Left kidney (tissue), 8 donors: ENCODE measurements around the gene UNC93A. TPM values are rescaled to one million over a fixed set of nuclear protein-coding genes. Genes with fewer than 3 reads are reported as not detected.
A peak's percentile ranks its signal among the peaks of the same experiment; 100 is the strongest.
"Not testable (repeated sequence)": the region's sequence is repeated elsewhere in the genome, so short reads cannot be mapped to it uniquely, and the experiment has no call there.

ENCODE experiments used
- DNase-seq: peaks from one replicate; pipeline ENCODE4 v3.0.0-alpha.2; 2013
- long read RNA-seq, 8 donors: transcript quantifications; one replicate each; lab custom pipeline, GENCODE V29; 2026
- polyA plus RNA-seq: library from polyadenylated mRNA; unstranded; fragments of 120-200 nt; gene quantifications from one replicate; pipeline ENCODE4 v1.2.1, GENCODE V29; 2013; ENCODE audit not compliant: insufficient read length

Gene UNC93A
- polyA plus RNA-seq, result 8.3 TPM
- long read RNA-seq, donor 1, result 0 reads
- long read RNA-seq, donor 2, partial matches to known transcripts, result 0 of 1 reads
- long read RNA-seq, donor 2, other reads (novel, unspliced or antisense), result 0 of 1 reads
- long read RNA-seq, donor 3, result 0 reads
- long read RNA-seq, donor 4, result 0 reads
- long read RNA-seq, donor 5, partial matches to known transcripts, result 0 of 4 reads
- long read RNA-seq, donor 5, other reads (novel, unspliced or antisense), result 0 of 4 reads
- long read RNA-seq, donor 6, partial matches to known transcripts, result 0 of 1 reads
- long read RNA-seq, donor 6, other reads (novel, unspliced or antisense), result 0 of 1 reads
- long read RNA-seq, donor 7, partial matches to known transcripts, result 0 of 2 reads
- long read RNA-seq, donor 7, other reads (novel, unspliced or antisense), result 0 of 2 reads
- long read RNA-seq, donor 8, partial matches to known transcripts, result 0 of 1 reads
- long read RNA-seq, donor 8, other reads (novel, unspliced or antisense), result 0 of 1 reads

- DNase-seq, result no peak
These were observed at the start of gene UNC93A for GRCh38 chr6:167290786-167291622. Gene UNC93A (plus strand): TSS chr6:167291315. CDS start chr6:167291490, 175 bp downstream.

GRCh38 chr6:167241321-167242134 is 49.6 kb upstream of the UNC93A start:
- DNase-seq, result peak; percentile 70

GRCh38 chr6:167242135-167242506 is 49.0 kb upstream of the UNC93A start:
- DNase-seq, result not testable (repeated sequence)

- DNase-seq, result not testable (repeated sequence)
These were observed 48.5 kb upstream of the UNC93A start for GRCh38 chr6:167242511-167243051.

GRCh38 chr6:167244064-167244960 is 46.8 kb upstream of the UNC93A start:
- DNase-seq, result no peak

GRCh38 chr6:167244991-167245390 is 46.1 kb upstream of the UNC93A start:
- no peak for DNase-seq

GRCh38 chr6:167245591-167245990 is 45.5 kb upstream of the UNC93A start:
- no peak for DNase-seq

GRCh38 chr6:167247814-167248595 is 43.1 kb upstream of the UNC93A start:
- no peak for DNase-seq

- DNase-seq, result not testable (repeated sequence)
These were observed 42.1 kb upstream of the UNC93A start for GRCh38 chr6:167248878-167249455.

GRCh38 chr6:167252271-167252670 is 38.8 kb upstream of the UNC93A start:
- no peak for DNase-seq

- DNase-seq, result no peak
These were observed 35.1 kb upstream of the UNC93A start for GRCh38 chr6:167255918-167256553.

GRCh38 chr6:167258646-167259045 is 32.5 kb upstream of the UNC93A start:
- DNase-seq, result no peak

GRCh38 chr6:167266057-167266829 is 24.9 kb upstream of the UNC93A start:
- not testable (repeated sequence) for DNase-seq

GRCh38 chr6:167266830-167267555 is 24.1 kb upstream of the UNC93A start:
- no peak for DNase-seq

- not testable (repeated sequence) for DNase-seq
These were observed 23.6 kb upstream of the UNC93A start for GRCh38 chr6:167267556-167267898.

GRCh38 chr6:167267921-167268401 is 23.2 kb upstream of the UNC93A start:
- DNase-seq, result no peak

- no peak for DNase-seq
These were observed 22.3 kb upstream of the UNC93A start for GRCh38 chr6:167268683-167269280.
